HepG2 (cell line): ENCODE data around the gene BRCA1. TPM values are rescaled to one million over a fixed set of nuclear protein-coding genes. Genes with fewer than 3 reads are reported as not detected.

Experiments used
- ATAC-seq: fragments of 200-7000 bp; cut with Tn5 transposase; 3 replicates; pipeline ENCODE4 v1.9.1; 2020; ENCODE audit warnings: mild to moderate bottlenecking, moderate library complexity
- BruUV-seq: library from RNA; stranded (reverse); fragments of 400-500 nt; replicated peaks from 2 replicates; lab custom pipeline; 2021; lab: Mats Ljungman, UMichigan
- CTCF ChIA-PET: fragments of 300-600 bp; formaldehyde crosslinking; extraction: SDS; loops from one replicate; lab custom pipeline; 2021; ENCODE audit warnings: low total read pairs, inconsistent platforms, low intra/inter-chr PET ratio; lab: Yijun Ruan, JAX
- POLR2A ChIA-PET: fragments of 350-600 bp; sonication (Branson Sonifier 250); formaldehyde crosslinking; loops from one replicate; lab custom pipeline; 2020; ENCODE audit warnings: antibody characterized with exemption, inconsistent platforms; lab: Yijun Ruan, JAX
- DNase-seq: peaks from one replicate; pipeline ENCODE4 v3.0.0-alpha.2; 2015; ENCODE audit warnings: low spot score
- FAIRE-seq: peaks from 3 replicates; lab custom pipeline; 2011; peaks lifted over from hg19 to GRCh38; lab: Jason Lieb, UNC
- H2AFZ ChIP-seq: one replicate; pipeline ENCODE4 v1.6.1; 2011; ENCODE audit warnings: low read length, inconsistent platforms
- H3K27ac ChIP-seq: fragments of 300-600 bp; 3 replicates; pipeline ENCODE4 v1.8.0; 2011; ENCODE audit warnings: mixed run types, mild to moderate bottlenecking, mixed read lengths, low read length, inconsistent platforms; ENCODE audit not compliant: insufficient read depth; ENCODE audit errors: extremely low read length
- H3K27me3 ChIP-seq, 2 experiments: fragments of 200-600 bp in 1 of 2; 2 replicates in 1 of 2; 3 replicates in 1 of 2; pipeline versions ENCODE4 v1.6.0 to v1.8.0; 2011; ENCODE audit warnings: low read length in 2 of 2, mild to moderate bottlenecking in 2 of 2, moderate library complexity in 2 of 2, inconsistent platforms in 1 of 2; ENCODE audit not compliant: insufficient read depth in 2 of 2, control insufficient read depth in 1 of 2
- H3K36me3 ChIP-seq, 2 experiments: fragments of 200-600 bp in 1 of 2; replicated peaks in 1 of 2; 2 replicates in 1 of 2; 3 replicates in 1 of 2; pipeline versions ENCODE4 v1.5.1 to v1.8.0; 2011; ENCODE audit warnings: low read length in 2 of 2, inconsistent platforms in 1 of 2; ENCODE audit not compliant: insufficient read depth in 2 of 2, control insufficient read depth in 1 of 2
- H3K4me1 ChIP-seq: 2 replicates; pipeline ENCODE4 v1.5.1; 2012; ENCODE audit warnings: low read length, inconsistent platforms; ENCODE audit not compliant: insufficient read depth
- H3K4me2 ChIP-seq: 2 replicates; pipeline ENCODE4 v1.6.0; 2011; ENCODE audit warnings: low read depth, low read length, inconsistent platforms
- H3K4me3 ChIP-seq, 3 experiments: fragments of 200-600 bp in 1 of 3; sonication (generic), shearing (Covaris generic) in 1 of 3; replicated peaks in 1 of 3; 2 replicates each; pipeline ENCODE4 v1.5.1; 2011 to 2016; ENCODE audit warnings: low read length in 3 of 3, inconsistent platforms in 2 of 3, low read depth in 2 of 3, mild to moderate bottlenecking in 2 of 3, control low read depth in 1 of 3, mixed read lengths in 1 of 3; ENCODE audit not compliant: insufficient read depth in 1 of 3
- H3K79me2 ChIP-seq: one replicate; pipeline ENCODE4 v1.6.1; 2011; ENCODE audit warnings: low read length, inconsistent platforms; ENCODE audit not compliant: insufficient read depth
- H3K9ac ChIP-seq: 2 replicates; pipeline ENCODE4 v1.6.0; 2011; ENCODE audit warnings: mild to moderate bottlenecking, low read depth, low read length, inconsistent platforms; ENCODE audit not compliant: insufficient read depth
- H3K9me3 ChIP-seq: 2 replicates; pipeline ENCODE4 v1.5.1; 2012; ENCODE audit warnings: mild to moderate bottlenecking, low read length
- H4K20me1 ChIP-seq: 2 replicates; pipeline ENCODE4 v1.6.0; 2011; ENCODE audit warnings: inconsistent platforms, mild to moderate bottlenecking, low read length, moderate library complexity; ENCODE audit not compliant: insufficient read depth
- CAMTA2 ChIP-seq: sonication (generic); formaldehyde crosslinking; IDR thresholded peaks from 2 replicates; pipeline ENCODE4 v1.4.0; 2020; ENCODE audit warnings: mild to moderate bottlenecking, missing genetic modification reagents, borderline replicate concordance
- DR1 ChIP-seq: sonication (generic); formaldehyde crosslinking; IDR thresholded peaks from 2 replicates; pipeline ENCODE4 v1.8.0; 2021; ENCODE audit warnings: mild to moderate bottlenecking, missing genetic modification reagents, inconsistent platforms
- IRF1 ChIP-seq: sonication (generic); formaldehyde crosslinking; IDR thresholded peaks from 2 replicates; pipeline ENCODE4 v1.4.0; 2020; ENCODE audit warnings: low read depth, mild to moderate bottlenecking, missing genetic modification reagents
- NPAS2 ChIP-seq: sonication (generic); formaldehyde crosslinking; IDR thresholded peaks from 2 replicates; pipeline ENCODE4 v1.8.0; 2022; ENCODE audit warnings: mild to moderate bottlenecking, missing genetic modification reagents, borderline replicate concordance
- PHB2 ChIP-seq: fragments of 450-650 bp; IDR thresholded peaks from 2 replicates; pipeline ENCODE4 v1.6.1; 2018; ENCODE audit not compliant: partially characterized antibody
- ZBTB33 ChIP-seq: sonication (generic); formaldehyde crosslinking; IDR thresholded peaks from 2 replicates; pipeline ENCODE4 v1.4.0; 2020; ENCODE audit warnings: missing genetic modification reagents
- ZNF550 ChIP-seq: sonication (generic); formaldehyde crosslinking; IDR thresholded peaks from 2 replicates; pipeline ENCODE4 v1.4.0; 2020; ENCODE audit warnings: mild to moderate bottlenecking, missing genetic modification reagents, borderline replicate concordance
- ZNF557 ChIP-seq: sonication (generic); formaldehyde crosslinking; IDR thresholded peaks from 2 replicates; pipeline ENCODE4 v1.4.0; 2020; ENCODE audit warnings: missing genetic modification reagents
- ZNF768 ChIP-seq: sonication (generic); formaldehyde crosslinking; IDR thresholded peaks from 2 replicates; pipeline ENCODE4 v1.4.0; 2020; ENCODE audit warnings: missing genetic modification reagents
- WGBS: methylation state at CpG from one replicate; pipeline ENCODE4 v1.1.6; 2017; ENCODE audit warnings: low lambda C conversion rate; 5-methylcytosine and 5-hydroxymethylcytosine counted together
- in situ Hi-C: cut with HindIII; loops from 2 replicates; pipeline ENCODE4 v1.10.0; 2017; ENCODE audit warnings: low pct_unique_long_range_greater_than_20kb; ENCODE audit not compliant: extremely low pct_ligation_motif_present
- intact Hi-C: fragments of 100-400 bp; cut with micrococcal nuclease; formaldehyde crosslinking; loops from one replicate; pipeline ENCODE4 v1.10.0; 2022; ENCODE audit not compliant: unreplicated experiment
- polyA plus RNA-seq, 8 experiments: library from polyadenylated mRNA; depleted of rRNA in 3 of 8; stranded (reverse) in 7 of 8; unstranded in 1 of 8; fragments of >200 nt; fragmentation: Illumina TruSeq in 4 of 8; extraction: Trizol in 4 of 8; gene quantifications; 2 replicates each; pipeline versions ENCODE4 v1.2.1 to v1.2.3, GENCODE V29; 2011 to 2016; ENCODE audit warnings: low read depth in 4 of 8, missing spikeins in 1 of 8, mixed read lengths in 1 of 8; ENCODE audit not compliant: insufficient read depth in 1 of 8
- total RNA-seq, 5 experiments: library from RNA; depleted of rRNA; stranded (reverse); fragments of >200 nt; fragmentation: Illumina TruSeq; extraction: Trizol; gene quantifications; 2 replicates each; pipeline ENCODE4 v1.2.3, GENCODE V29; 2016; ENCODE audit warnings: low read depth in 1 of 5

Gene BRCA1
- total and polyA plus RNA-seq, 2 of the 13 experiments (the other 11 are each of a cell fraction or from before 2014, with no cell fraction given), result 13.3 to 37.5 TPM

- FAIRE-seq, result no peak
- BruUV-seq, result no TSS peak
- ATAC-seq, result no peak
- no peak overlapping the region for H2AFZ ChIP-seq
- H3K9ac ChIP-seq, result no peak overlapping the region
- H3K27me3 ChIP-seq, result no peaks in the 10 kb centered on the region
- no peaks in the 10 kb centered on the region for H4K20me1 ChIP-seq
- H3K27ac ChIP-seq, result no peak overlapping the region
- H3K4me3 ChIP-seq, result no peak overlapping the region
- WGBS, result 100% methylated on average over 3 of the region's 3 CpGs
- TF ChIP-seq PHB2 (no peak), ZNF768 (CRISPR knock-in tag) (peak; percentile 67; the same call in 1 of the 2 replicates), ZNF557 (CRISPR knock-in tag) (no peak)
- DNase-seq, result no peak
- intact Hi-C loops (no loop called here), in situ Hi-C loops (no loop called here)
- no peaks in the 10 kb centered on the region for H3K36me3 ChIP-seq
- no peak overlapping the region for H3K4me2 ChIP-seq
- no peaks in the 10 kb centered on the region for H3K9me3 ChIP-seq
- no peaks in the 10 kb centered on the region for H3K79me2 ChIP-seq
- CTCF ChIA-PET, result no interaction called here
- POLR2A ChIA-PET, result interaction anchor here (2.3 kb wide), 1 partner anchor 37 kb away, joined by 6 read pairs; the partner anchor contains the start of gene RPL27
- peaks cover 44% of the 10 kb centered on the region for H3K4me1 ChIP-seq
Measured at GRCh38 chr17:43034894-43035293, 90.3 kb downstream of the BRCA1 start.

DNA sequence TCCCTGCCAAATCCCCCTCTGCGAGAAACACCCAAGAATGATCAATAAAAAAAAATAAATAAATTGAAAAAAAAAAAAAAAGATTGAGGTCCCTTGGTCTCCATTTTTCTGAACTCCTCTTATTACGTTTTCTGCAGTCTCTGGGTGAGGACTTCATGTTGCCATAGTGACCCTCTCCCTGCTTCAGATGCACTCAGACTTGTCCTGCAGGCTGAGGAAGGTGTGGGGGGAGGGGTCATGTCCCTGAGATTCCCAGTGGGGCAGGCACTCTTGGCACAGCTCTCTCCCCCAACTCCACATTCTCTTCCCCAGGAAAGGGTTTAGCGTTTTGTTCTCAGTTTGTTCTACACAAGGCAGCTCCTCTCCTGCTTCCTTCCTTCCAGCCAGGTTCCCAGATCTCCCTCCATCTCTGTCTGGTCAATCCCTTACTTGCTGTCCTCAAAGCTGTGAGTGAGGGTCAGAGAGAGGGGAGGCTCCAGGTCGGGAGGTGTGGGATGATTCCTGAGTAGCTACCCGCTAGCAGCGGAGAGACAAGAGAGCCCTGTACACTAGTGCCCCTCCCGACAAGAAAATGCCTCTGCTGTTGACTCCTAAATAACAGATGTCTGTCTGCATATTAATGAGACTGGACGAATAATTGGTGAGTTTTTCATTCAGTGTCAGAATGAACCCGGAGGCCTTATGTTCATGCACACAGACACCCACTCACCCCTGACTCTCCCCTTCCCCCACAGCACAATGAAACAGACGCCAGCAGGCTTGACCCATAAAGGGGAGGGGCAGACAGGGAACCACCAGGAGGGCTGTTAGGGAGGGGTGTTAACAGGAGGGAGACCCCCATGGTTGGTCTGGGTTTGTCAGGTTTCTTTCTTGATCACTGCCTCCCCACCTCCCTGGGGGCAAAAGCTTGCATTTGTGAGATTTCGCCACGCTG, 90.9 kb downstream of the BRCA1 start:
- H3K4me3 ChIP-seq, result no peak overlapping the region
- POLR2A ChIA-PET, result interaction anchor here (2.3 kb wide), 1 partner anchor 36 kb away, joined by 6 read pairs; the partner anchor contains the start of gene RPL27
- H3K4me2 ChIP-seq, result no peak overlapping the region
- TF ChIP-seq ZNF550 (CRISPR knock-in tag), result no peak
- peak; percentile 88 for TF ChIP-seq ZBTB33 (CRISPR knock-in tag)
- TF ChIP-seq NPAS2 (CRISPR knock-in tag), result no peak
- no peak for TF ChIP-seq DR1
- TF ChIP-seq CAMTA2, result no peak
- TF ChIP-seq IRF1, result no peak
- no peak overlapping the region for H3K9ac ChIP-seq
- no peaks in the 10 kb centered on the region for H4K20me1 ChIP-seq
- H2AFZ ChIP-seq, result no peak overlapping the region
- no peak for ATAC-seq
- no TSS peak for BruUV-seq
- H3K79me2 ChIP-seq, result no peaks in the 10 kb centered on the region
- no peak for DNase-seq
- 66% methylated on average over 12 of the region's 12 CpGs for WGBS
- H3K4me1 ChIP-seq, result peaks cover 44% of the 10 kb centered on the region
- no peaks in the 10 kb centered on the region for H3K27me3 ChIP-seq
- H3K27ac ChIP-seq, result no peak overlapping the region
- CTCF ChIA-PET, result no interaction called here
- H3K9me3 ChIP-seq, result no peaks in the 10 kb centered on the region
- in situ Hi-C loops, result no loop called here
- no peaks in the 10 kb centered on the region for H3K36me3 ChIP-seq
- intact Hi-C loops, result no loop called here
- FAIRE-seq, result no peak
